ENCODE measurements around the gene SPIN2A. TPM values are rescaled to one million over a fixed set of nuclear protein-coding genes. Genes with fewer than 3 reads are reported as not detected.
"Not testable (repeated sequence)": the region's sequence is repeated elsewhere in the genome, so short reads cannot be mapped to it uniquely, and the experiment has no call there.

The SPIN2A gene
- total and polyA plus RNA-seq, 7 donors, result 0.60 to 1.4 TPM; not detected in 5

DNA sequence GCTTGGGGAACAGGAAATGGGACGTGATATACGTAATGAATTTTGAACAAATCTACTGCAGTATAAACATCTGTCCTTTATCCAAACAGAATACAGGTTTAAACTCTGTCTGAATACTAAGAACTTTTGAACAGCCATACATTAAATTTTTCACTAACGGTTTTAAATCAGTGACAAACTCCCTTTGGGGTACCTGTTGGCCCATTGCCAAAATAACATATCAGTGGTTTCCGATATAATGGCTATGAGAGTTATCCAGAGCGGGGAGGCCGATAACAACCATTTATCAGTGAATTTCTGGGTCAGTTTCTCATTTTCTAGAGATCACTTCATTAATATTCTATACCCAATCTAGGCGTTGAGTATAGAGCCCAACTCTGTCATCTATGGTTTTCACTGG, 5.2 kb downstream of the SPIN2A start:
- intact Hi-C loops (cut with DNase I), result no loop called here
- 93 to 98% methylated on average over 7 of the region's 7 CpGs for WGBS, 2 donors
- H3K4me1 ChIP-seq, result no peaks in the 10 kb centered on the region
- no peaks in the 10 kb centered on the region for H3K9me3 ChIP-seq
- no peaks in the 10 kb centered on the region for H3K36me3 ChIP-seq
- H3K27ac ChIP-seq, result no peak overlapping the region
- H3K27me3 ChIP-seq, result no peaks in the 10 kb centered on the region
- DNase-seq, result no peak
- TF ChIP-seq, protein P1, sequence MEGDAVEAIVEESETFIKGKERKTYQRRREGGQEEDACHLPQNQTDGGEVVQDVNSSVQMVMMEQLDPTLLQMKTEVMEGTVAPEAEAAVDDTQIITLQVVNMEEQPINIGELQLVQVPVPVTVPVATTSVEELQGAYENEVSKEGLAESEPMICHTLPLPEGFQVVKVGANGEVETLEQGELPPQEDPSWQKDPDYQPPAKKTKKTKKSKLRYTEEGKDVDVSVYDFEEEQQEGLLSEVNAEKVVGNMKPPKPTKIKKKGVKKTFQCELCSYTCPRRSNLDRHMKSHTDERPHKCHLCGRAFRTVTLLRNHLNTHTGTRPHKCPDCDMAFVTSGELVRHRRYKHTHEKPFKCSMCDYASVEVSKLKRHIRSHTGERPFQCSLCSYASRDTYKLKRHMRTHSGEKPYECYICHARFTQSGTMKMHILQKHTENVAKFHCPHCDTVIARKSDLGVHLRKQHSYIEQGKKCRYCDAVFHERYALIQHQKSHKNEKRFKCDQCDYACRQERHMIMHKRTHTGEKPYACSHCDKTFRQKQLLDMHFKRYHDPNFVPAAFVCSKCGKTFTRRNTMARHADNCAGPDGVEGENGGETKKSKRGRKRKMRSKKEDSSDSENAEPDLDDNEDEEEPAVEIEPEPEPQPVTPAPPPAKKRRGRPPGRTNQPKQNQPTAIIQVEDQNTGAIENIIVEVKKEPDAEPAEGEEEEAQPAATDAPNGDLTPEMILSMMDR (IDR thresholded peaks at IDR 0.05), result no peak
- TF ChIP-seq EP300 (IDR thresholded peaks at IDR 0.05) (no peak), POLR2A (IDR thresholded peaks at IDR 0.05) (no peak), POLR2AphosphoS5 (IDR thresholded peaks at IDR 0.05) (no peak)
- no peak overlapping the region for H3K4me3 ChIP-seq

DNA sequence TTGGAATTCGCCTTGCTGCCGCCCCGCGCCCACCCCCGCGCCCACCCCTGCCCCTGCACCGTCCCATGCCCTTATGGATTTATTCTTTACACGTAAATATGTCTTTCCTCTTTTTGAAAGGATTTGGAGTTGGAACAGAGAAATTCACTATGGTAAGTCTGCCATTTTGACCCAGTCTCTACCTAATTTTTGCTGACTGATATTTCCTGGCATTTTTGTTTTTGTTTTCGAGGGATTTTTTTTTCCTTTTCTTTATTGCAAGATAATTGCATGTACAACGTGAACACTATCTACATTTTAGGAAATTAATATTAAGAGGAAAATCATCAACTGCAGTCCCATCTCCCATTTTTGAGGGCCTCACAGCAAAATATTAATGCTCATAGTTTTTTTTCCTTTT, 15.4 kb downstream of the SPIN2A start:
- no peaks in the 10 kb centered on the region for H3K36me3 ChIP-seq
- no peak for DNase-seq
- H3K4me3 ChIP-seq, result peak overlapping the region; percentile 50 to 60 (median 57)
- H3K27ac ChIP-seq, result peak overlapping the region; percentile 65 to 84 (median 78)
- WGBS, 2 donors, result 1 to 3% methylated on average over 10 of the region's 10 CpGs
- intact Hi-C loops (cut with DNase I), result no loop called here
- H3K27me3 ChIP-seq, result no peaks in the 10 kb centered on the region
- no peaks in the 10 kb centered on the region for H3K4me1 ChIP-seq
- TF ChIP-seq POLR2A (IDR thresholded peaks at IDR 0.05) (no peak), EP300 (IDR thresholded peaks at IDR 0.05) (no peak), POLR2AphosphoS5 (IDR thresholded peaks at IDR 0.05) (no peak)
- TF ChIP-seq, protein P1 (IDR thresholded peaks at IDR 0.05), result no peak
- H3K9me3 ChIP-seq, result no peaks in the 10 kb centered on the region

GRCh38 chrX:57121162-57121755, 15.9 kb downstream of the SPIN2A start, which contains the start of gene SPIN2B:
TSS of gene SPIN2B (minus strand) at chrX:57121548.
- Histone ChIP-seq H3K27ac (peak within 1 kb of the TSS; percentile 65 to 84 (median 78)), H3K36me3 (no peaks in the 10 kb centered on the region), H3K27me3 (no peaks in the 10 kb centered on the region), H3K9me3 (no peaks in the 10 kb centered on the region), H3K4me3 (peak within 1 kb of the TSS; percentile 50 to 60 (median 57)), H3K4me1 (no peaks in the 10 kb centered on the region)
- 0 to 1% methylated on average over 43 of the region's 43 CpGs for WGBS, 2 donors
- intact Hi-C loops (cut with DNase I), result no loop called here
- DNase-seq, result peak; percentile 90
- TF ChIP-seq POLR2AphosphoS5 (IDR thresholded peaks at IDR 0.05) (peak in 3 of 4 donors; percentile 60 to 79 (median 62)), POLR2A (IDR thresholded peaks at IDR 0.05) (peak in 1 of 2 donors; percentile 38), EP300 (IDR thresholded peaks at IDR 0.05) (no peak)
- TF ChIP-seq, protein P1 (IDR thresholded peaks at IDR 0.05), result no peak

DNA sequence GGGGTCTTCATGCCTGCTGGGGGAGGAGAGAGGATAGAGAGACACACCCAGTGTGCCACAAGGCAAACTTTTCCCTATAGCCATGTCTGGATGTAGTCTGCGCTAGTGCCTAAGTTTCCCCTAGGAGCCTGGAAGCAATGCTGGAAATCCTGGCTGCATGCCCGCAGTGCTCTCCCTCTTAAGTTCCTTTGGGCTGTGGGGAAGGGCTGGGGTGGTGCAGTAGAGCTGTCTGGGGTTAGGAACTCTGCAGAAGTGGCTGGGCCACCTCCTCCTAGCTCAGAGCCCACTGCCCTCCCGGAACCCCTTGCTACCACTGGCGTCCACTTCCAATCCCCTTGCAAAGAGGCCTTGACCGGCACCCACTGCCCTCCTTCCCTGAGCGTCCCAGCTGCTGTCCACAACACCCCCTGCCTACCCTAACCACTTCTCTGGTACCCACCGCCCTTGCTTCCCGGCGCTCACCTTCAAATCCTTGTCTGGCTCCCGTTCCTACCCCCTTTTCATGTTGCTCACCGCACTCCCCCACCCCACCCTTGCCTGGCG, 16.5 kb downstream of the SPIN2A start:
- H3K36me3 ChIP-seq; H3K9me3 ChIP-seq; DNase-seq; H3K4me1 ChIP-seq; intact Hi-C loops (cut with DNase I); H3K27me3 ChIP-seq: not testable (repeated sequence)
- Histone ChIP-seq H3K4me3 (peak overlapping the region; percentile 50 to 60 (median 57)), H3K27ac (peak overlapping the region; percentile 65 to 84 (median 78))
- WGBS, 2 donors, result 3 to 7% methylated on average over 10 of the region's 12 CpGs

DNA sequence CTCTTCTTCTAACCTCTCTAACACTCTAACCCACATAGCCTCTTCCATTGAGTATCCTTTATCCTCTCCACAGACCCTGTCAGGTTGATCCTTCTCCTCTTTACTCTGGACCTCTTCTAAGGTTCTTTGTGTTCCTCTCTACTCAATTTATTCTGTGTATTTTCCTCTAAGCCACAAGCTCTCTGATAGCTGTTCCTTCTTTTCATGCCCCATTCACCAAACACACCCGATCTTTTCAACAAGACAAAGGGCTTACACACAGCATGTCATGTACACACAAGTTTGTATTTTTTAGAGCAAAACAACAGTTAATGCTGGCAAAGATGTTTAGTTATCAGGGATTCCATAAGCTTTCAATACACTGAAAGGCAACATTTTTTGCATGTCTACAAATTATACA, 17.8 kb downstream of the SPIN2A start:
- Histone ChIP-seq H3K27ac (no peak overlapping the region), H3K27me3 (no peaks in the 10 kb centered on the region), H3K9me3 (no peaks in the 10 kb centered on the region), H3K4me3 (no peak overlapping the region), H3K4me1 (no peaks in the 10 kb centered on the region), H3K36me3 (no peaks in the 10 kb centered on the region)
- no peak for DNase-seq
- intact Hi-C loops (cut with DNase I), result loop anchor here (10.0 kb wide), 1 partner anchor 125 kb away; the partner anchor contains the start of gene SPIN3
- WGBS, 2 donors, result 89 to 92% methylated on average over 1 of the region's 1 CpG
- TF ChIP-seq, protein P1 (IDR thresholded peaks at IDR 0.05), result no peak
- TF ChIP-seq EP300 (IDR thresholded peaks at IDR 0.05) (no peak), POLR2A (IDR thresholded peaks at IDR 0.05) (no peak), POLR2AphosphoS5 (IDR thresholded peaks at IDR 0.05) (no peak)

GRCh38 chrX:57117566-57117965, 19.6 kb downstream of the SPIN2A start:
- H3K4me3 ChIP-seq, H3K9me3 ChIP-seq, H3K4me1 ChIP-seq, H3K36me3 ChIP-seq, H3K27me3 ChIP-seq, DNase-seq: not testable (repeated sequence)
- peak overlapping the region in 1 of 4 donors; percentile 1 for H3K27ac ChIP-seq
- intact Hi-C loops (cut with DNase I), result loop anchor here (10.0 kb wide), 1 partner anchor 123 kb away; the partner anchor contains the start of gene SPIN3
- WGBS, 2 donors, result 18 to 56% methylated on average over 4 of the region's 4 CpGs

Measured in sigmoid colon (tissue), 7 donors.